DMS 273 treated with DMSO at 0.1 percent for 48 hours (cell line): ENCODE measurements around the gene C13orf46.
"Not testable (repeated sequence)": the region's sequence is repeated elsewhere in the genome, so short reads cannot be mapped to it uniquely, and the experiment has no call there.

Experiments used
- DNase-seq: peaks from one replicate; lab custom pipeline; 2025; lab: John Stamatoyannopoulos, UW

The C13orf46 gene

DNA sequence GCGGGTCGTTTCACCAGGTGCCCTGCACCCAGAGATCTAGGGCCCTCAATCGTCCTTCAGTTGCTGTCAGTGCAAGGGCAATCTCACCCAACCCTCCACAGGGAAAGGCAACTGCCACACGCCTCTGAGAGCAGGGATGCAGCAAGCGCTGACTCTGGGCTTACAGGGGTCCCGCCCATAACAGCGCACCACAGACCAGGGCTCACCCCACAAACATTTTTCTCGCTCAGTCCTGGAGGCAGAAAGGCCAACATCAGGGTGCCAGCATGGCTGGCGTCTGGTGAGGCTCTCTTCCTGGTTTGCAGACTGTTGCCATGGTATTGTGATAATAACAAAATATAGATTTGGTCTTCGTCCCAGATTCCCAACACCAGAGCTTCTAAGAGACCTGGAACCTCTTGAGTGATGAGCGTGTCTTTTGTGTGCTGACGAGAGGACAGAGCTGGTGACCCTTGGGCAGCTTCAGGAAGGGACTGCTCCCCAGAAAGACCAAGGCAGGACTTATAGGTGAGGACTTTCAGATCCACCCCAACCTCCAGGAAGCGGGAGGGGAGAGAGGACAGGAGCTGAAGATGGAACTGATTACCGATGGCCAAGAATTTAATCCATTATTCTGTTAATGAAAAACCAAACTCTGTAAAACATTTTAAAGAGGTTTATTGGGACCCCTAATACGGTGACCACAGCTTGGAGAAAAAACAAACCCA lies 51.3 kb downstream of the C13orf46 start:
- DNase-seq = no peak

DNA sequence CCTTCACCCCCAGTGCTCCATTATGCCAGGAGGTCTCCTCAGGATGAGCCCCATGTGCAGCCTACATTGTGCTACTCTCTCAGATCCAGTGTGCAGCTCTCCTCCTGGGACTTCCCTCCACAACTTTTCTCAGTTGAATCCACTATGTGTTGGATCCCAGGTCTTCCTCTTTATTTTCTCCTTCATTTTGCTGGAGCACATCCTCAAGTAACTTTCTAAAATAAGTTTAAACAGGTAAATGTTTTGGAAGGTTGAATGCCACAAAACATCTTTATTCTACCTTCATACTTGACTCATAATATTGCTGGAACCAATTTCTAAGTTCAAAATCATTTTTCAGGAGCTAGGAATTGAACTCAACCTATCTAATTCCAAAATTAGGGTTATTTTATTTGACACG lies 52.1 kb downstream of the C13orf46 start:
- DNase-seq = no peak

DNA sequence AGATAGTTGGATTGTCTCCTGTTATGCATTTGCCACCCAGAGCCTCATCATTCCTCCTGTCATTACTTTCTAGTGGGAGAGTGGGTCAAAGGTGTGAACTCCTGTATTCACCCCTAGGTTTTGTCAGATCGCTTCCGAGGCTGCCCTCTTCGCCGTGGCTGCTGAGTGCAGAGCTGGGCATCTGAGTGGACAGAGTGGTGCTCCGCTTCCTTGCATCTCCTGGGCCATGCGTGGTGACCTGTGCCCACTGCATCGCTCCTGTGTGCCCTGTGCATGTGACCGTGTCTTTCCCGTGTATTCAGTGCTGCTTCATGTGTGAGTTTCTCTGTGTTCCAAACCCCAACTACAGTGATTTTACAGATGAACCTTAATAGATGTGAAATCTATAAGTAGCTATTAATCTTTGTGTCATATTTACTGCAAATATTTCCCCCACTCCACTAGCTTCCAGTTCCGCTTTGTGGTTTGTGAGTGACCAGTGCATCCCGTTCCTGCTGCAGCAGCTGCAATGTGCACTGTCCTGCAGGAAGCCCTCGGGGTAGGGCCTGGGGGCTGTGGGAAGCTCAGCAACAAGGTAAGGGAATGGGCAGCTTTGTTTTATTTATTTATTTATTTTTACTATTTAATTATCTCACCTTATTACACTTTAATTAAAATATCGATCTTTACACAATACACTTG lies 53.1 kb downstream of the C13orf46 start:
- no peak for DNase-seq

DNA sequence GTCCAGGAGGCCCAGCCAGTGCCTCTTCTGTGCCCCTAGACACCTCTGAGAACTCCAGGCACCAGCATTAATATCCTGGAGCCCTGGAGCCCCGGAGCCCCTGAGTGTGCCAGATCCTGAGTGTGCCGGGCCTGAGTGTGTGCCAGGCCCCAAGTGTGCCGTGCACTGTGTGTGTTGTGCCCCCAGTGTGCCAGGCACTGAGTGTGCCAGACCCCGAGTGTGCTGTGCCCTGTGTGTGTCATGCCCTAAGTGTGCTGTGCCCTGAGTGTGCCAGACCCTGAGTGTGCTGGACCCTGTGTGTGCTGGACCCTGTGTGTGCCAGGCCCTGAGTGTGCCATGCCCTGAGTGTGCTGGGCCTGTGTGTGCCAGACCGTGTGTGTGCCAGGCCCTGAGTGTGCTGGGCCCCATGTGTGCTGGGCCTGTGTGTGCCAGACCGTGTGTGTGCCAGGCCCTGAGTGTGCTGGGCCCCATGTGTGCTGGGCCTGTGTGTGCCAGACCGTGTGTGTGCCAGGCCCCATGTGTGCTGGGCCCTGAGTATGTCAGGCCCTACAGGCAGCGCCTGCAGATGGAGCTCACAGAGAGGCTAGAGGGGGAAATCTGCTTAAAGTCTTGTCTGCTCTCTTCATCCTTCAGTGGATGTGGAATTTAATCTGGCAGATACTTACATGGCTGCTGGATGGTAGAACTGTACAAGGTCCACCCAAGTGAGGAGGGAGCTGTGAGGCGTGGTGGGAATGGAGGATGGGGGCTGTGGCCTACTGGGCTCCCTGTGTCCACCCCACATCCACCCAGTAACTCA lies 53.9 kb downstream of the C13orf46 start:
- DNase-seq = no peak

DNA sequence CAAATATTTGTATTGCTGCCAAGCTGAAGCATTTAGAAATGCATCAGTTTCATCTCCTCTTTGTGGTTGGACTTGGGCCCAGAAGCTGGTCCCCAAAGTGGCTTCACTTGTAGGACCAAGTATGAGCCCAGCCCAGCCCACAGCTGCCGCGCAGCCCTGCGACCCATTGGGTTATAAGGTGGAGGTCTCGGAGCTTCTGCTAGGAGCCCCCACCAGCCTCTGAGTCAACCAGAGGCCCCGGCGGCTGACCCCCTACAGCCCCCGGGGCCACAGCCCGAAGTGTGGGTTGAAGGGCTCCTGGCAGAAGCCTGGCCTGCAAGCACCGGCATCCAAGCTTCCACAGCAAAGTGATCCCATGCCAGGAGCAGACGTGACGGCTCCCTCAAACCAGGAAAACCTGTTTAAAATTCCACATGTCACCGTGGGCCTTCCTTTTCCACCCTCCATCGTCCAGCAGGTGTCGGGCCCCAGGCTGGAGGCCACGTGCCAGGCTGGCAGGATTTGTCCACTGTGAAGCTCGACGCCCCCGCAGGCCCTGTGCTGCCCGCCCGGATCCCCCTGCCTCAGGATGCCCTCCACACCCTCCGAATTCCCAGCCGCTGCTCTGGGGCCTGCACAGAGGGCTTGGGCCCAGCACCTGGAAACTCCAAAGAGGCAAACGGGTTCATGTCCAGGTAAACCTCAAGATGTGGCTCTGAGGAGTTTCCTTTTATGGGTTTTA lies 54.7 kb downstream of the C13orf46 start:
- no peak for DNase-seq

DNA sequence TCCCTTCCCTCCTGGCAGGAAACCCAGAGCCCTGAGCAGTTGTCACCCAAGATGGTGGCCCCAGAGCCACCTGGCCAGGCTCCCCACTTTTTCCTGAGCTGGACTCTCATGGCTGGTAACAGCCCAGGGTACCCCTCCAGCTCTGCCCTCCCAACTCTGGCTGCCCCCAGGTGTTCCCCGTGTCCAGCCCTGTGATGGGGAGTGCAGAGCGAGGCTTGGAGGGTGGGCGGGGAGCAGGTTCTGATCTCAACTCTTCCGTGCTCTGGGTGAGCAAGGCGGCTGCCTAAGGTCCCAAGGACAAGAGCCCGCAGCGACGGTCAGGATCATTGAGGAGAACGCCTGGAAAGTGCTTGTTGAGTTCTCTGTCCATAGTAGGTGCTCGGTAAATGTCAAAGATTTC lies 55.3 kb downstream of the C13orf46 start:
- DNase-seq = no peak

DNA sequence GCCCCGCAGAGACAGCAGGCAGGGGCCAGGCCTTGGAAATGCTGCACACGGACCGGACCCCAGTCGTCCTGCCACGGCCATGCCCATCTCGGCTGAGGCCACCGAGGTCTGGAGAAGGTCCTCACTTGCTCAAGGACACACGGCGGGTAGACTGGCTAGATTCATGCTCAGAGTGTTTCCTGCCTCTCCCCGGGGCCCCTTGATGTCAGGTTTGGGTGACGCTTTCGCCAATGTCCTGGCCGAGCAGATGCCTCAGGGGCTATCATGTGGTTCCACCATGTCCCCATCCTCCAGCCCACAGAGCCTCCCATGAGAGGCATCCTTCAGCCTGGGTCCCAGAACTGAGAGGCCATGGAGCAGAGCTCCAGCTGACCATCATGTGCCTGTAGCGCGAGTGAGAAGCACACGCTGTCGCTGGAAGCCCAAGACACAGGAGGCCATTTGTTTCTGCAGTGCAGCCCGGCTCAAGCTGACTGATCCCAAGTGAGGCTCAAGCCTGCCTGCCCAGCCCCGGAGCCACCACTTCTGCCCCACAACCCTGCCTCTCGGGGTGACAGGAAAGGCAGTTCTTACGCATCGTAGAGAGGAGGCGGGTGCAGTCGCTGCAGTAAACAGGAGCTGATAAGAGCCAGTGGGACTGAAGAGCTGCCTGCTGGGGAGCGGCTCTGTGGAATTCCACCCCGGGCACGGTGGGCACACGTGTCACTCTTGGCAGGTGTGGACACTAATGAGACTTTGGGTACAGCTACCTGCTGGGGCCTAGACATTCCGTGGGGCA lies 56.1 kb downstream of the C13orf46 start:
- DNase-seq = no peak

DNA sequence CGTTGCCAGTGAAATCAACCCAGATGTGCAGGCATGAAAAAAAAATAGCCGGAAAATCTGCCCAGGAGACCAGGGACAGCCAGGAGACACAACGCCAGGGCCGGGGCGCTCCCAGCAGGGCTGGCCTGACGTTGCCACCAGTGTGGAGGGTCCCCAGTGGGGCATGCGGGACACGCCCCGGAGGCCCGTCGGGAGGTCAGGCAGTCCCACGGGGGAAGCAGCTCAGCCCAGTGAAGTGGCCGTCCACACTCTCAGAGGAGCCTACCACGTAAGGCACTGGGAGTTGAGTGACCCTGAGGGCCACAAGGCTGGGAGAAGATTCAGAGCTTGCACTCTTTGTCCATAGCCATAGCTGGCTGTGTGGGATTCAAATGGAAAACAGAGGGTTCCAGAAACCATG lies 56.8 kb downstream of the C13orf46 start:
- no peak for DNase-seq

DNA sequence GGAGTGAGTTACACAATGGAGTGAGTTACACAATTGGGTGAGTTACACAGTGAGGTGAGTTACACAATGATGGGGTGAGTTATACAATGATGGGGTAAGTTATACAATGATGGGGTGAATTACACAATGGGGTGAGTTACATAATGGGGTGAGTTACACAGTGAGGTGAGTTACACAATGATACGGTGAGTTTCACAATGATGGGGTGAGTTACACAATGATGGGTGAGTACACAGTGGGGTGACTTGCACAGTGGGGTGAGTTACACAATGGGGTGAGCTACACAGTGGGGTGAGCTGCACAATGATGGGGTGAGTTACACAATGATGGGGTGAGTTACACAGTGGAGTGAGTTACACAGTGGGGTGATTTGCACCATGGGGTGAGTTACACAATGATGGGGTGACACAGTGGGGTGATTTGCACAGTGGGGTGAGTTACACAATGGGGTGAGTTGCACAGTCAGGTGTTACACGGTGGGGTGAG lies 57.5 kb downstream of the C13orf46 start:
- no peak for DNase-seq

DNA sequence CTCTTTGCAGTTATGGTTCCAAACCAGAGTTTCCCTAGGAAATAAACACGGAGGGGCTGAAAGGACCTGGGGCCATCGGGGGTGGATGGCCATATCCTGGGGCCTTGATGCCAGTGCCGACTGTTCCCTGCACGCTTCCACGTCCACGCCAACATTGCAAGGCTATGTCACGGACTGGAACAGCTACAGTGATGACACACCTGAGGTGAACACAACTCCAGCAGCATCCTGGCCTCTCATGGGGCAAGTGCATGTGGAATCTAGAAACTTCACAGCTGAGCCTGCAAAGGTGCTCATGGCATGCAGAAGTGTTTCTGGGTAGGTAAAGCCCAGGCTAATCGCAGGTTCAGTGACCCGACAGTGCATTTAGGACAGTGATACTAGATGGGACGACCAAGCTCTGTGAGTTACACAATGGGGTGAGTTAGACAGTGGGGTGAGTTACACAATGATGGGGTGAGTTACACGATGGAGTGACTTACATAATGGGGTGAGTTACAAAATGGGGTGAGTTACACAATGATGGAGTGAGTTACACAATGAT lies 58.0 kb downstream of the C13orf46 start:
- DNase-seq = no peak

DNA sequence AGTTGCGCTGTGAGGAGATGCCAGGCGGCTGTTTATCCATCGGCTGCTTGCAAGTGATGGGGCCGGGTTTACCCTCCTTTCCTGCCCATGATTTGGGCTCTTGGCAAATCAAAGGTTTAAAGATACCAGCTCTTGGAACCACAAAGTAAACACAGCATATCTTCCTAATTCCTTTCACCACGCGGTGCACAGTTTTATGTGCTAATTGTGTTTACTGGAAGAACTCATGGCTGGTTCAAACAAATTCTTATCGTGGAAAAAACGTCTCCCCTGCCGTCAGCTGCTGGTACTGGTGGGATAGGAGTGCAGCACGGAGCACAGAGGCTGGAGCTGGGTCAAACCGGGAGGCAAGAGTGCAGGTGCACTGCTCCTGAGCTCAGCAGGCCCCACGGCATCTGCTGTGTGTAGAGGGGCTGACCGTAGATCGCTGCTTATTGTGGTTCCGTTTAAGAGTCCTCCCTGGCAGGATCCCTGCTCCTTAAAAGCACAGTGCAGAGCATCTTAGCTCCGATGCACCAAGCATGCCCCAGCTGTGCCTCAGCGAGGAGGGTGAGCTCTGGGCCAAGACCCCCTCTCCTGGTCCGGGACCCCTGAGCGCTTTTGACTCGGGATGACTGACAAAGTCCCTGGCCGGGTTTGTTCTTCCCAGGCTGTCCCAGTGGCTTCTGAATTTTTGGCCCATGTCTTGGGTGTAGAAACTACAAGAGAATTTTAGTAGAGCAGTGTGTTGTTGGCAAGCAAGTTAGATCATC lies 58.7 kb downstream of the C13orf46 start:
- no peak for DNase-seq

DNA sequence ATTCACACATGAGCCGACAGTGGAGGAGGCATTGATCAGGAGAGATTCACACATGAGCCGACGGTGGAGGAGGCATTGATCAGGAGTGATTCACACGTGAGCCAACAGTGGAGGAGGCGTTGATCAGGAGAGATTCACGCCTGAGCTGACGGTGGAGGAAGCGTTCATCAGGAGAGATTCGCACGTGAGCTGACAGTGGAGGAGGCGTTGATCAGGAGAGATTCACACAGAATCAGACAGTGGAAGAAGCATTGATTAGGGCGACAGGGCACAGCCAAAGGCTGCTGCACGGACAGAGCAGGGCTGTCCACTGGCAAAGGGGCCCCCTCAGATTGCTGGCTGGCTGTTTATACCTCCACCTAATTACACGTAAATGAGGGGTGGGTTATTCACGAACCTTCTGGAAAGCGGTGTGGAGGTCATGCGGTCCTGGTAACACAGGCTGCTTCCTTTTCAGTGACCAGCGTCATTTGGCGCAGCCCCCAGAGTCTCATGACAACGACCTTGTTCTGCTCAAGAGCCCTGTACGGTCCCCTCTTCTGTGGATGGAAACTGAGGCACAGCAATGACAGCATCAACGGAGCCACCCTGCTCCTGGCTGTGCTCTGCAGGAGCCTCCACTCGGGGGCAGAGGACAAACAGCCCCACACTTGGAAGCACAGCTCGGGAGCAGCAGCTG lies 59.4 kb downstream of the C13orf46 start:
- no peak for DNase-seq

DNA sequence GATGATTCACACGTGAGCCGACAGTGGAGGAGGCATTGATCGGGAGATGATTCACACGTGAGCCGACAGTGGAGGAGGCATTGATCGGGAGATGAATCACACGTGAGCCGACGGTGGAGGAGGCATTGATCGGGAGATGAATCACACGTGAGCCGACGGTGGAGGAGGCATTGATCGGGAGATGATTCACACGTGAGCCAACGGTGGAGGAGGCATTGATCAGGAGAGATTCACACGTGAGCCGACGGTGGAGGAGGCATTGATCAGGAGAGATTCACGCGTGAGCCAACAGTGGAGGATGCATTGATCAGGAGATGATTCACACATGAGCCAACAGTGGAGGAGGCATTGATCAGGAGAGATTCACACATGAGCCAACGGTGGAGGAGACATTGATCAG lies 60.0 kb downstream of the C13orf46 start:
- DNase-seq = not testable (repeated sequence)

DNA sequence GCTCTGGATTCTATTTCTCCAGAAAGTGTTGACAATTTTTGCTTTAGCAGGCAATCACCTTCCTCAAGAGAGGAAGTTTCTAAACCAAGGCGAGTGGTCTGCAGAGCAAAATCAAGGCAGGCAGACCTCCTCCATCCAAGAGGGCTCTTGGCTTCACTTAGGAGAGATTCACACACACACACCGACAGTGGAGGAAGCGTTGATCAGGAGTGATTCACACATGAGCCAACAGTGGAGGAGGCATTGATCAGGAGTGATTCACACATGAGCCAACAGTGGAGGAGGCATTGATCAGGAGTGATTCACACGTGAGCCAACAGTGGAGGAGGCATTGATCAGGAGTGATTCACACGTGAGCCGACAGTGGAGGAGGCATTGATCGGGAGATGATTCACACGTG lies 60.5 kb downstream of the C13orf46 start:
- DNase-seq = not testable (repeated sequence)

DNA sequence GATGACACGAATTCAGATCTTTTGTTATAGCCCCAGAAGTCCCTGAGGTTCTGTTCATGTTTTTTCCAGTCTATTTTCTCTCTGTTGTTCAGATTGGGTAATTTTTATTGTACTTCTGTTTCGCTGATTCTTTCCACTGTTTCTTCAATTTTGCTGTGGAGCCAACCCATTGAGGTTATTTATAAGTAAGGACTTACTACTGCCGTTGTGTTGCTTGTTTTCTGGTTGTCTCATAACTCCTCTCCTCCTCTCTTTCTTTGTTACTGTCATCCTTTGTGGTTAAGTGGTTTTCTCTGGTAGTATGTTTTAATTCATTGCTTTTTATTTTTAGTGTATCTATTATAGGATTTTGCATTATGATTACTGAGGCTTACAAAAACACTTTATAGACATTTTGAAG lies 61.3 kb downstream of the C13orf46 start:
- no peak for DNase-seq

DNA sequence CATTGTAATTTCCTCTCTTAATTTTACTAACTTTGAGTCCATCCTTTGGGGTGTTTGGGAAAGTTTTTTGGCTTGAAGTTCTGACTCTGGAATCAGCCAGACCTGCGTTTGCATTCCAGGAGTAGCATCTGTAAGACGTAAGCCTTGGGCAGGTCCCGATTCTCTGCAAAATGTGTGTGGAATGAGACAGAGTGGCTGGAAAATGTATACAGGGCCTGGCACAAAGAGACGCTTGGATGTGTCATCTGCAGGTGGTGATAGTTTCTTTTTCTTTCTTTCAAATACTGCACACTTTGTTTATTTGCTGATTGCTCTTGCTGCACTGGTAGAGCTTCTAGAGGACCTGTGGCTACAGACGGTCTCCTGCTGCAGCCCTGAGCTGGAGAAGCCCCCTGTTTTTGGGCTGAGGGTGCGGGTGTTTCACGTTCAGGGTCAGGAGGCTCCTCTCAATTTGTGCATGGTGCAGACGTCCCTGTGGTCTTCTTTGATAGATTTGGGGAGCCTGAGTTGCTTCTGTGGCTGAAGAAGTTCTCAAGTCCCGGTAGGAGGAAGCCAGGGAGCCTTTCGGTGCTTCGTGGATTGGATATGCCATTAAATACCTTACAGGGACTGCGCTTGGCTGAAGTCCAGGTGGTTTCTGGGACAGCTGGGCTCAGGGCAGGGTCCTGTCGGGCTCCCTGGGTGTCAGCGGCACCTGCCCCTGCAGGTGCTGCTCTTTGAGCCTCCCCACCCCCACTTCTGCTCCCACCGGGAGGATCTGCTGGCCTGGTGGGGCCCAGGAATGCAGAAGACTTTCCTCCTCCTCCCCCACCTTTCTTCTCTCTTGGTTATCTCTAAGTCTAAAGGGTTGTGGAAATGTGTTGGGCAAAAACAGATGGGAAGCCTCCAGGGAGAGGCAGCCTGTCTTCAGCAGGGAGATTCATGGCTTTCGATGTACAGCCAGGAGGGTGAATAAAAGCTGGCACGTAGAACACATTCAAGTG lies 66.0 kb downstream of the C13orf46 start:
- DNase-seq = peak; percentile 61

DNA sequence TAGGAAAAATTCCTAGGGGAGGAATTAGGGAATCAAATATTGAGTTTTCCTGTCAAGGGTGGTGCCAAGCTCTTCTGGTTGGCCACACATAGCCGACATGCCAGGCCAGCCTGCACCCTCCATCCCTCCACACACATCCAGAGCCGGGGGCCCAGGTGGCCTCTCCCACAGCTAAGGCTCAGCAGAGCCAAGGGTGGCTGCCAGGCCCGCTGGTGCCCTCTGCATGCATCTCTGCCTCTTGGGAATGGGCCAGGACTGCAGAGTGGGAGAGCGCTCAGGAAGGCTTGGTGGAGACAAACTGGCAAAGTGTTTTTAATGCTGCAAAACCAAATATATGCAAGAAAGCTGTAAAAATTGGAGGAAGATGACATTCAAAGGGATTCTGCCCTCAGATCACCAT lies 67.3 kb downstream of the C13orf46 start:
- no peak for DNase-seq

DNA sequence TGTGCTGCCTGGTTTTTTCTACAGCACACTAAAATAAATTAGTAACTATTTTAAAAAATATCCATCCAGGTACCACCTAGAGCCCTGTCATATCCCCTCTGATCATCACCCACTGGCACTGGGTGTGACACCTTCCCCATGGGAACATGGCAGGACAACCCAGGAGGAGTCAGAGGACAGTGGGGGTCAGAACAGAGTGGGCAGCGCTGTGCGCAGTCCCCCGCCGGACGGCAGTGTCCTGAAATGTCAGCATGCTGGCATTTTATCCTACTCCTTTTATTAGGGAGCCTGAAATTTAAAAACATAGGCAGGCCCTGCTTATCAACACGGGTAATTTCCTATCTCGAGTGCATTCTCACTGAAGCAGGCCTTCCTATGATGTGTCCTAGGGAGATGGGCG lies 67.9 kb downstream of the C13orf46 start:
- no peak for DNase-seq

DNA sequence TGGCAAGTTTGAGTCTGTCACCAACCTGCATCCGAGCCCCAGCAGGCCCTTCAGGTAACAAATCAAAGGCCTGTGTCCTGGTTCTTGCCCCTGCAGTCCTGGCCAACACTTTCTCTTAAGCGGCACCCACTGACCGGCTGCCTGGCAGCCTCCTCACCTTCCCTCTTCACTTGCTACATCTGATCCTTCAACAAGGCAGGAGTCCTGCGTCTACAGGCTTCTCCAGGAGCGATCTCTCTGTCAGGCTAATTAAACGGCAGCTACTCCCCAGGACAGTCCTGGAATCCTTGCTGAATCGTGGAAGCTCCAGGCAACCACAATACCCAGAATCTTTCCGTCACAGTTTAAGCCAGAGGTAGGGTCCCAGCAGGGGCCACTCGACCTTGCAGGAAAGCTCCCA lies 68.9 kb downstream of the C13orf46 start:
- no peak for DNase-seq
